DMS153 treated with DMSO at 0.1 percent for 48 hours (cell line): Measurements from ENCODE around the gene ATP6V1C2.

Experiments used
- DNase-seq: peaks from one replicate; lab custom pipeline; 2025; ENCODE audit not compliant: unreplicated experiment; lab: John Stamatoyannopoulos, UW

Gene ATP6V1C2

GRCh38 chr2:10721396-10722251, at the start of gene ATP6V1C2:
Gene ATP6V1C2 (plus strand): TSS chr2:10721630. CDS start chr2:10722850, 1,220 bp downstream.
- no peak for DNase-seq

- DNase-seq = no peak
These were observed 46.3 kb upstream of the ATP6V1C2 start for GRCh38 chr2:10675131-10675530.

GRCh38 chr2:10678225-10678624, 43.2 kb upstream of the ATP6V1C2 start:
- DNase-seq = no peak

GRCh38 chr2:10680214-10680613, 41.2 kb upstream of the ATP6V1C2 start:
- DNase-seq = no peak

- DNase-seq = no peak
These were observed 40.5 kb upstream of the ATP6V1C2 start for GRCh38 chr2:10680957-10681356.

GRCh38 chr2:10686176-10686730, 35.2 kb upstream of the ATP6V1C2 start:
- DNase-seq = no peak

GRCh38 chr2:10688921-10689807, 32.3 kb upstream of the ATP6V1C2 start:
- DNase-seq = no peak

- DNase-seq = no peak
These were observed 29.9 kb upstream of the ATP6V1C2 start for GRCh38 chr2:10691521-10691920.

GRCh38 chr2:10700078-10700803, 21.2 kb upstream of the ATP6V1C2 start:
- DNase-seq = no peak

- no peak for DNase-seq
These were observed 17.3 kb upstream of the ATP6V1C2 start for GRCh38 chr2:10704034-10704594.

- no peak for DNase-seq
These were observed 15.4 kb upstream of the ATP6V1C2 start for GRCh38 chr2:10706033-10706432.

- DNase-seq = no peak
These were observed 13.6 kb upstream of the ATP6V1C2 start for GRCh38 chr2:10707831-10708230.

- peak; percentile 41 for DNase-seq
These were observed 12.0 kb upstream of the ATP6V1C2 start for GRCh38 chr2:10709290-10709939.

- DNase-seq = no peak
These were observed 9.1 kb upstream of the ATP6V1C2 start for GRCh38 chr2:10712185-10712809.

- DNase-seq = no peak
These were observed 4.8 kb upstream of the ATP6V1C2 start for GRCh38 chr2:10716581-10716980.

- no peak for DNase-seq
These were observed 3.8 kb upstream of the ATP6V1C2 start for GRCh38 chr2:10717628-10718027.

- DNase-seq = no peak
These were observed 1.1 kb upstream of the ATP6V1C2 start for GRCh38 chr2:10720306-10720705.

GRCh38 chr2:10720947-10721395, 459 bp upstream of the ATP6V1C2 start:
- peak; percentile 17 for DNase-seq

- DNase-seq = no peak
These were observed 909 bp downstream of the ATP6V1C2 start for GRCh38 chr2:10722252-10722825.
